Measurements from ENCODE around the gene OTOG.

OTOG gene

GRCh38 chr11:17591293-17591692 lies 44.2 kb downstream of the OTOG start:
- no peak for DNase-seq

GRCh38 chr11:17593466-17594245 lies 46.6 kb downstream of the OTOG start:
- no peak for DNase-seq

GRCh38 chr11:17594686-17595192 lies 47.7 kb downstream of the OTOG start:
- no peak for DNase-seq

GRCh38 chr11:17595526-17596309 lies 48.7 kb downstream of the OTOG start:
- no peak for DNase-seq

GRCh38 chr11:17596310-17596669 lies 49.2 kb downstream of the OTOG start:
- DNase-seq: no peak

GRCh38 chr11:17596711-17597110 lies 49.7 kb downstream of the OTOG start:
- DNase-seq: no peak

GRCh38 chr11:17597770-17598169 lies 50.7 kb downstream of the OTOG start:
- no peak for DNase-seq

GRCh38 chr11:17598700-17599459 lies 51.8 kb downstream of the OTOG start:
- DNase-seq: peak; percentile 40 to 69

- no peak for DNase-seq
These were observed 52.4 kb downstream of the OTOG start for GRCh38 chr11:17599460-17599925.

- DNase-seq: no peak
These were observed 53.5 kb downstream of the OTOG start for GRCh38 chr11:17600316-17601255.

- DNase-seq: no peak
These were observed 54.2 kb downstream of the OTOG start for GRCh38 chr11:17601256-17601671.

- DNase-seq: no peak
These were observed 54.6 kb downstream of the OTOG start for GRCh38 chr11:17601676-17602075.

- no peak for DNase-seq
These were observed 55.3 kb downstream of the OTOG start for GRCh38 chr11:17602105-17603001.

- DNase-seq: no peak
These were observed 56.2 kb downstream of the OTOG start for GRCh38 chr11:17603056-17603825.

GRCh38 chr11:17604201-17604914 lies 57.3 kb downstream of the OTOG start:
- DNase-seq: no peak

GRCh38 chr11:17604915-17605233 lies 57.8 kb downstream of the OTOG start:
- no peak for DNase-seq

GRCh38 chr11:17605651-17606122 lies 58.6 kb downstream of the OTOG start:
- DNase-seq: no peak

- DNase-seq: no peak
These were observed 59.4 kb downstream of the OTOG start for GRCh38 chr11:17606233-17607082.

- DNase-seq: no peak
These were observed 60.0 kb downstream of the OTOG start for GRCh38 chr11:17607083-17607429.
